HepG2 (cell line): ENCODE data around the gene BCKDHB. TPM values are rescaled to one million over a fixed set of nuclear protein-coding genes. Genes with fewer than 3 reads are reported as not detected.

Experiments used
- ATAC-seq: fragments of 200-7000 bp; cut with Tn5 transposase; 3 replicates; pipeline ENCODE4 v1.9.1; 2020; ENCODE audit warnings: mild to moderate bottlenecking, moderate library complexity
- BruUV-seq: library from RNA; stranded (reverse); fragments of 400-500 nt; replicated peaks from 2 replicates; lab custom pipeline; 2021; lab: Mats Ljungman, UMichigan
- CTCF ChIA-PET: fragments of 300-600 bp; formaldehyde crosslinking; extraction: SDS; loops from one replicate; lab custom pipeline; 2021; ENCODE audit warnings: low total read pairs, inconsistent platforms, low intra/inter-chr PET ratio; lab: Yijun Ruan, JAX
- POLR2A ChIA-PET: fragments of 350-600 bp; sonication (Branson Sonifier 250); formaldehyde crosslinking; loops from one replicate; lab custom pipeline; 2020; ENCODE audit warnings: antibody characterized with exemption, inconsistent platforms; lab: Yijun Ruan, JAX
- DNase-seq: peaks from one replicate; pipeline ENCODE4 v3.0.0-alpha.2; 2015; ENCODE audit warnings: low spot score
- FAIRE-seq: peaks from 3 replicates; lab custom pipeline; 2011; peaks lifted over from hg19 to GRCh38; lab: Jason Lieb, UNC
- H2AFZ ChIP-seq: one replicate; pipeline ENCODE4 v1.6.1; 2011; ENCODE audit warnings: low read length, inconsistent platforms
- H3K27ac ChIP-seq: fragments of 300-600 bp; 3 replicates; pipeline ENCODE4 v1.8.0; 2011; ENCODE audit warnings: mixed run types, mild to moderate bottlenecking, mixed read lengths, low read length, inconsistent platforms; ENCODE audit not compliant: insufficient read depth; ENCODE audit errors: extremely low read length
- H3K27me3 ChIP-seq, 2 experiments: fragments of 200-600 bp in 1 of 2; 2 replicates in 1 of 2; 3 replicates in 1 of 2; pipeline versions ENCODE4 v1.6.0 to v1.8.0; 2011; ENCODE audit warnings: low read length in 2 of 2, mild to moderate bottlenecking in 2 of 2, moderate library complexity in 2 of 2, inconsistent platforms in 1 of 2; ENCODE audit not compliant: insufficient read depth in 2 of 2, control insufficient read depth in 1 of 2
- H3K36me3 ChIP-seq, 2 experiments: fragments of 200-600 bp in 1 of 2; replicated peaks in 1 of 2; 2 replicates in 1 of 2; 3 replicates in 1 of 2; pipeline versions ENCODE4 v1.5.1 to v1.8.0; 2011; ENCODE audit warnings: low read length in 2 of 2, inconsistent platforms in 1 of 2; ENCODE audit not compliant: insufficient read depth in 2 of 2, control insufficient read depth in 1 of 2
- H3K4me1 ChIP-seq: 2 replicates; pipeline ENCODE4 v1.5.1; 2012; ENCODE audit warnings: low read length, inconsistent platforms; ENCODE audit not compliant: insufficient read depth
- H3K4me2 ChIP-seq: 2 replicates; pipeline ENCODE4 v1.6.0; 2011; ENCODE audit warnings: low read depth, low read length, inconsistent platforms
- H3K4me3 ChIP-seq, 3 experiments: fragments of 200-600 bp in 1 of 3; sonication (generic), shearing (Covaris generic) in 1 of 3; replicated peaks in 1 of 3; 2 replicates each; pipeline ENCODE4 v1.5.1; 2011 to 2016; ENCODE audit warnings: low read length in 3 of 3, inconsistent platforms in 2 of 3, low read depth in 2 of 3, mild to moderate bottlenecking in 2 of 3, control low read depth in 1 of 3, mixed read lengths in 1 of 3; ENCODE audit not compliant: insufficient read depth in 1 of 3
- H3K79me2 ChIP-seq: one replicate; pipeline ENCODE4 v1.6.1; 2011; ENCODE audit warnings: low read length, inconsistent platforms; ENCODE audit not compliant: insufficient read depth
- H3K9ac ChIP-seq: 2 replicates; pipeline ENCODE4 v1.6.0; 2011; ENCODE audit warnings: mild to moderate bottlenecking, low read depth, low read length, inconsistent platforms; ENCODE audit not compliant: insufficient read depth
- H3K9me3 ChIP-seq: 2 replicates; pipeline ENCODE4 v1.5.1; 2012; ENCODE audit warnings: mild to moderate bottlenecking, low read length
- H4K20me1 ChIP-seq: 2 replicates; pipeline ENCODE4 v1.6.0; 2011; ENCODE audit warnings: inconsistent platforms, mild to moderate bottlenecking, low read length, moderate library complexity; ENCODE audit not compliant: insufficient read depth
- HNF1A ChIP-seq, 2 experiments: sonication (generic) in 1 of 2; formaldehyde crosslinking in 1 of 2; IDR thresholded peaks; 2 replicates each; pipeline versions ENCODE4 v1.4.0 to v1.6.1; 2016 to 2020; ENCODE audit warnings: borderline replicate concordance in 1 of 2, low read depth in 1 of 2, mild to moderate bottlenecking in 1 of 2, missing genetic modification reagents in 1 of 2
- SSRP1 ChIP-seq: IDR thresholded peaks from 2 replicates; pipeline ENCODE4 v1.6.1; 2016; ENCODE audit warnings: control low read depth
- ZNF33A ChIP-seq: sonication (generic); formaldehyde crosslinking; IDR thresholded peaks from 2 replicates; pipeline ENCODE4 v1.5.1; 2020; ENCODE audit warnings: missing genetic modification reagents, mild to moderate bottlenecking, moderate library complexity, borderline replicate concordance
- ZNF44 ChIP-seq: sonication (generic); formaldehyde crosslinking; IDR thresholded peaks from 2 replicates; pipeline ENCODE4 v1.5.1; 2020; ENCODE audit warnings: mild to moderate bottlenecking, missing genetic modification reagents
- ZNF549 ChIP-seq: sonication (generic); formaldehyde crosslinking; IDR thresholded peaks from 2 replicates; pipeline ENCODE4 v1.5.0; 2020; ENCODE audit warnings: missing genetic modification reagents
- WGBS: methylation state at CpG from one replicate; pipeline ENCODE4 v1.1.6; 2017; ENCODE audit warnings: low lambda C conversion rate; 5-methylcytosine and 5-hydroxymethylcytosine counted together
- in situ Hi-C: cut with HindIII; loops from 2 replicates; pipeline ENCODE4 v1.10.0; 2017; ENCODE audit warnings: low pct_unique_long_range_greater_than_20kb; ENCODE audit not compliant: extremely low pct_ligation_motif_present
- intact Hi-C: fragments of 100-400 bp; cut with micrococcal nuclease; formaldehyde crosslinking; loops from one replicate; pipeline ENCODE4 v1.10.0; 2022; ENCODE audit not compliant: unreplicated experiment
- polyA plus RNA-seq, 8 experiments: library from polyadenylated mRNA; depleted of rRNA in 3 of 8; stranded (reverse) in 7 of 8; unstranded in 1 of 8; fragments of >200 nt; fragmentation: Illumina TruSeq in 4 of 8; extraction: Trizol in 4 of 8; gene quantifications; 2 replicates each; pipeline versions ENCODE4 v1.2.1 to v1.2.3, GENCODE V29; 2011 to 2016; ENCODE audit warnings: low read depth in 4 of 8, missing spikeins in 1 of 8, mixed read lengths in 1 of 8; ENCODE audit not compliant: insufficient read depth in 1 of 8
- total RNA-seq, 5 experiments: library from RNA; depleted of rRNA; stranded (reverse); fragments of >200 nt; fragmentation: Illumina TruSeq; extraction: Trizol; gene quantifications; 2 replicates each; pipeline ENCODE4 v1.2.3, GENCODE V29; 2016; ENCODE audit warnings: low read depth in 1 of 5
- TF ChIP-seq, protein P1 (sequence below): sonication (generic); formaldehyde crosslinking; IDR thresholded peaks from 2 replicates; pipeline ENCODE4 v1.8.0; 2022; ENCODE audit warnings: mild to moderate bottlenecking, missing genetic modification reagents, moderate library complexity

The BCKDHB gene
- total and polyA plus RNA-seq, 2 of the 13 experiments (the other 11 are each of a cell fraction or from before 2014, with no cell fraction given), result 10.8 to 13.6 TPM

DNA sequence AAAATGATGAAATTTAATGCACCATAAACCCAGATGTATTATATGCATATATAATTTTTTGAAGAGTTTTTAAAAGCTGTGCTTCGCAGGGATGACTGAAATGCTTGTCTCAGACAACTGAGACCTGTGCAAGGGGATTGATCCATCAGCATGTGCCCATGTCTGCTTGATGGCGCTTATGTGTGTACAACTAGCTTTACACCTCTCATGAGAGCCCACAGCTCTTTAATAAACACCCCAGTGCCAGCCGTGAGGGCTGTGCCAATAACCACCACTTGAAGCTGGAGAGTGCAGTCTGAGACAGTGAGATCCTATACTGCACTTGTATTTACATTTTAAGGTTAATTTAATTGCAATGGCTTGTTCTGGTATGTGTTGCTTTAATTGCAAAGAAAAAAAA is 225.5 kb downstream of the BCKDHB start (continued):
- no peak for TF ChIP-seq HNF1A (IDR thresholded peaks at IDR 0.05; ENCODE audit: low read depth)
- TF ChIP-seq HNF1A (CRISPR knock-in tag; IDR thresholded peaks at IDR 0.05; ENCODE audit: borderline replicate concordance), result no peak

DNA sequence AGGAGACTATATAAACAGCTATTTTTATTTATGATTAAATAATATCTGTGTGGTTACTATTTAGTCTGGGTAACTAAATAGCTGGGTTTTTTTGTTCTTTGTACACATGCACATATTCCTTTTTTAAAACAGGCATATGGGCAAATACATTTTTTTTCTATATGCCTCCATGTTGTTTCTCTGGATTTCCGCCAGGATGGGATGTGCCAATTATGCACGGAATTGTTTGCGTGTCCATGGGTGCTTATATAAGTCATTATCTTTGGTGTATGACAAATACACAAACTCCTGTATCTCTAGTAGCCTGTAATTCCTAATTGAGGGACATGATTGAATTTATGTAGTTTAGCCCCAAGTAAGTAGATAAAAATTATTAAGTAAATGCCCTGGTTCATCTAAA is 226.9 kb downstream of the BCKDHB start:
- Histone ChIP-seq H2AFZ (no peak overlapping the region), H3K27me3 (no peaks in the 10 kb centered on the region), H3K27ac (no peak overlapping the region), H3K36me3 (no peaks in the 10 kb centered on the region), H4K20me1 (no peaks in the 10 kb centered on the region), H3K9ac (no peak overlapping the region), H3K9me3 (no peaks in the 10 kb centered on the region), H3K4me2 (no peak overlapping the region), H3K79me2 (no peaks in the 10 kb centered on the region), H3K4me1 (no peaks in the 10 kb centered on the region), H3K4me3 (no peak overlapping the region)
- in situ Hi-C loops, result no loop called here
- no peak for FAIRE-seq
- no peak for DNase-seq
- BruUV-seq, result no TSS peak
- no peak for ATAC-seq
- TF ChIP-seq ZNF33A (no peak), ZNF44 (CRISPR knock-in tag) (no peak), SSRP1 (CRISPR knock-in tag) (no peak), ZNF549 (CRISPR knock-in tag) (no peak)
- TF ChIP-seq, protein P1, sequence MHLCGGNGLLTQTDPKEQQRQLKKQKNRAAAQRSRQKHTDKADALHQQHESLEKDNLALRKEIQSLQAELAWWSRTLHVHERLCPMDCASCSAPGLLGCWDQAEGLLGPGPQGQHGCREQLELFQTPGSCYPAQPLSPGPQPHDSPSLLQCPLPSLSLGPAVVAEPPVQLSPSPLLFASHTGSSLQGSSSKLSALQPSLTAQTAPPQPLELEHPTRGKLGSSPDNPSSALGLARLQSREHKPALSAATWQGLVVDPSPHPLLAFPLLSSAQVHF (CRISPR knock-in tag), result no peak
- POLR2A ChIA-PET, result no interaction called here
- WGBS, result 67% methylated on average over 3 of the region's 3 CpGs
- intact Hi-C loops, result loop anchor here (10.0 kb wide), 1 partner anchor 141 kb away; no protein-coding TSS in a partner anchor
- CTCF ChIA-PET, result no interaction called here
